Smooth muscle cell (in vitro differentiated cells): ENCODE results near the gene CHRNA7. TPM values are rescaled to one million over a fixed set of nuclear protein-coding genes. Genes with fewer than 3 reads are reported as not detected.

Source experiments
- DNase-seq: peaks from one replicate; lab custom pipeline; 2025; ENCODE audit not compliant: unreplicated experiment; lab: John Stamatoyannopoulos, UW
- H2AFZ ChIP-seq: fragments of 200-600 bp; sonication (generic); 2 replicates; pipeline ENCODE4 v1.6.0; 2016; ENCODE audit warnings: antibody characterized with exemption, low read depth, mild to moderate bottlenecking
- H3F3A ChIP-seq: fragments of 200-600 bp; sonication (generic); 2 replicates; pipeline ENCODE4 v1.6.0; 2017; ENCODE audit warnings: antibody characterized with exemption, low read depth
- H3K27ac ChIP-seq: fragments of 200-600 bp; sonication (generic); 2 replicates; pipeline ENCODE4 v1.5.1; 2016; ENCODE audit warnings: low read depth, mild to moderate bottlenecking
- H3K27me3 ChIP-seq: fragments of 200-600 bp; sonication (generic); 2 replicates; pipeline ENCODE4 v1.6.1; 2016; ENCODE audit warnings: low read depth, mild to moderate bottlenecking
- H3K36me3 ChIP-seq: fragments of 200-600 bp; sonication (generic); 2 replicates; pipeline ENCODE4 v1.5.1; 2016; ENCODE audit warnings: low read depth
- H3K4me1 ChIP-seq: fragments of 200-600 bp; sonication (generic); 2 replicates; pipeline ENCODE4 v1.5.1; 2016; ENCODE audit warnings: low read depth
- H3K4me2 ChIP-seq: fragments of 200-600 bp; sonication (generic); 2 replicates; pipeline ENCODE4 v1.6.0; 2016; ENCODE audit warnings: mild to moderate bottlenecking
- H3K4me3 ChIP-seq: fragments of 200-600 bp; sonication (generic); 2 replicates; pipeline ENCODE4 v1.5.1; 2016; ENCODE audit warnings: mild to moderate bottlenecking
- H3K79me2 ChIP-seq: fragments of 200-600 bp; sonication (generic); 2 replicates; pipeline ENCODE4 v1.6.0; 2016; ENCODE audit warnings: low read depth, mild to moderate bottlenecking
- H3K9ac ChIP-seq: fragments of 200-600 bp; sonication (generic); 2 replicates; pipeline ENCODE4 v1.6.0; 2016; ENCODE audit warnings: low read depth
- H3K9me3 ChIP-seq: fragments of 200-600 bp; sonication (generic); replicated peaks from 2 replicates; pipeline ENCODE4 v1.5.1; 2016; ENCODE audit warnings: low read depth
- H4K20me1 ChIP-seq: fragments of 200-600 bp; sonication (generic); 2 replicates; pipeline ENCODE4 v1.6.0; 2016; ENCODE audit warnings: low read depth
- CTCF ChIP-seq: fragments of 200-600 bp; sonication (generic); IDR thresholded peaks from 2 replicates; pipeline ENCODE4 v1.5.1; 2017; ENCODE audit warnings: borderline replicate concordance, mild to moderate bottlenecking, antibody characterized with exemption; ENCODE audit not compliant: insufficient read depth, poor library complexity, severe bottlenecking
- WGBS: methylation state at CpG from one replicate; pipeline ENCODE4 v1.1.7; 2016; ENCODE audit warnings: low lambda C conversion rate; 5-methylcytosine and 5-hydroxymethylcytosine counted together
- polyA plus RNA-seq: library from polyadenylated mRNA; unstranded; fragments of >200 nt; fragmentation: Nextera tagmentation; extraction: Ambion mirVana; gene quantifications from 2 replicates; pipeline ENCODE4 v1.2.1, GENCODE V29; 2016
- total RNA-seq: library from RNA; depleted of rRNA; stranded (reverse); fragments of >200 nt; gene quantifications from 2 replicates; pipeline ENCODE4 v1.2.3, GENCODE V29; 2014

The CHRNA7 gene
- 1.4 and 2.5 TPM in 2 replicates for total RNA-seq
- polyA plus RNA-seq = 1.2 and 1.4 TPM in 2 replicates

GRCh38 chr15:32029862-32030781, at the start of gene CHRNA7:
CHRNA7 (plus strand) TSS chr15:32030515; CDS start chr15:32030595, 80 bp downstream.
- TF ChIP-seq CTCF = peak; percentile 9
- Histone ChIP-seq H4K20me1 (no peaks in the 10 kb centered on the region), H2AFZ (peak within 1 kb of the TSS; percentile 87), H3K4me3 (peak within 1 kb of the TSS; percentile 59), H3K4me1 (peaks cover 5% of the 10 kb centered on the region), H3K36me3 (no peaks in the 10 kb centered on the region), H3K79me2 (no peaks in the 10 kb centered on the region), H3K9me3 (no peaks in the 10 kb centered on the region), H3F3A (no peaks in the 10 kb centered on the region), H3K9ac (no peak within 1 kb of the TSS), H3K27ac (no peak within 1 kb of the TSS), H3K27me3 (peaks cover 88% of the 10 kb centered on the region), H3K4me2 (peak within 1 kb of the TSS; percentile 88)
- WGBS = 1% methylated on average over 54 of the region's 92 CpGs
- peak; percentile 46 for DNase-seq

GRCh38 chr15:31985607-31986006, 44.7 kb upstream of the CHRNA7 start:
- Histone ChIP-seq H3K79me2 (no peaks in the 10 kb centered on the region), H3K4me1 (no peaks in the 10 kb centered on the region), H3K4me3 (no peak overlapping the region), H3K27ac (no peak overlapping the region), H2AFZ (no peak overlapping the region), H3F3A (no peaks in the 10 kb centered on the region), H3K36me3 (no peaks in the 10 kb centered on the region), H3K4me2 (no peak overlapping the region), H3K27me3 (no peaks in the 10 kb centered on the region), H4K20me1 (no peaks in the 10 kb centered on the region), H3K9me3 (no peaks in the 10 kb centered on the region), H3K9ac (no peak overlapping the region)
- no peak for TF ChIP-seq CTCF
- 73% methylated on average over 4 of the region's 4 CpGs for WGBS
- DNase-seq = no peak

- H3K4me2 ChIP-seq = no peak overlapping the region
- no peak overlapping the region for H3K9ac ChIP-seq
- H4K20me1 ChIP-seq = no peaks in the 10 kb centered on the region
- no peak overlapping the region for H3K4me3 ChIP-seq
- no peaks in the 10 kb centered on the region for H3K4me1 ChIP-seq
- H3K27me3 ChIP-seq = no peaks in the 10 kb centered on the region
- no peaks in the 10 kb centered on the region for H3F3A ChIP-seq
- H3K9me3 ChIP-seq = no peaks in the 10 kb centered on the region
- DNase-seq = no peak
- no peak overlapping the region for H3K27ac ChIP-seq
- 93% methylated on average over 4 of the region's 4 CpGs for WGBS
- H2AFZ ChIP-seq = no peak overlapping the region
- TF ChIP-seq CTCF = no peak
- H3K79me2 ChIP-seq = no peaks in the 10 kb centered on the region
- H3K36me3 ChIP-seq = no peaks in the 10 kb centered on the region
Measured at GRCh38 chr15:31993062-31993461, 37.3 kb upstream of the CHRNA7 start.

- no peaks in the 10 kb centered on the region for H3K4me1 ChIP-seq
- no peak overlapping the region for H3K4me3 ChIP-seq
- H4K20me1 ChIP-seq = no peaks in the 10 kb centered on the region
- peaks cover 8% of the 10 kb centered on the region for H3K27me3 ChIP-seq
- no peaks in the 10 kb centered on the region for H3K36me3 ChIP-seq
- H2AFZ ChIP-seq = no peak overlapping the region
- no peak for DNase-seq
- H3F3A ChIP-seq = no peaks in the 10 kb centered on the region
- H3K79me2 ChIP-seq = no peaks in the 10 kb centered on the region
- H3K9me3 ChIP-seq = no peaks in the 10 kb centered on the region
- H3K9ac ChIP-seq = no peak overlapping the region
- H3K27ac ChIP-seq = no peak overlapping the region
- no peak for TF ChIP-seq CTCF
- no peak overlapping the region for H3K4me2 ChIP-seq
Measured at GRCh38 chr15:31997711-31998110, 32.6 kb upstream of the CHRNA7 start.
